ENCODE results near the gene BMPR1A.
"Not testable (repeated sequence)": the region's sequence is repeated elsewhere in the genome, so short reads cannot be mapped to it uniquely, and the experiment has no call there.

Gene BMPR1A

DNA sequence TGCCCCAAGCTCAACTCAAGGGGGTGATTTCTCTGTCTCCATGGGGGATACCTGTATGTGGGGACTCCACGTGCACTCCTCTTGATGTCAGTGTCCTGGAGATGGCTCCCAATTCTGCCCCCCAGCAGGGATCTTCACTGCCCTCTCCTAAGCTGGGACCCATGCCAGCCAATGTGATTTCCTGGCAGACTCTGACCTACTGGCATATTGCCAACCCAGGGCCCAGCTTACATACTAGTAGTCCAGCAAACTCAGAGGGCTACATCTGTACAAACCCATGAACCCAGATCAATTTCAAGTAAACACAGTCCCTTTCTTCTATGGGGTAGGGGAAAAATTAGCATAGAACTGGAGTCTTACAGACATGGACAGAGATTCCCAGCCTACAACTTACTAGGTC is 26.2 kb upstream of the BMPR1A start:
- DNase-seq = no peak

DNA sequence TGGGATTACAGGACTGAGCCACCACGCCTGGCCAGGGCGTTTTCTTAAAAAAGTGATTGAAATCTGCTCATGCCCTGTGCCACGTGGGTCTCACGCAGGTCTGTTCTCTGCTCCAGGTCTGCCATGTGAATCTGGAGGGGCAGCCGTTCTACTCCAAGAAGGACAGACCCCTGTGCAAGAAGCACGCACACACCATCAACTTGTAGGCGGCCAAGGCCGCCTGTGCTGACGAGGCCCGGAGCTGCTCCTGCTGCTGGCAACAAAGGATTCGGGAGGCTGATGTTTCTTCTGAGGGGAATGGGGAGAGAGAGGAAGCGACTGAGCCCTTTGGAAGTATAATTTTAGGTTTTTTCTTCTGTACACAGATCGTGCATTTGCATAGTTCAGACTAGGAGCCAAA is 23.6 kb upstream of the BMPR1A start:
- no peak for DNase-seq

DNA sequence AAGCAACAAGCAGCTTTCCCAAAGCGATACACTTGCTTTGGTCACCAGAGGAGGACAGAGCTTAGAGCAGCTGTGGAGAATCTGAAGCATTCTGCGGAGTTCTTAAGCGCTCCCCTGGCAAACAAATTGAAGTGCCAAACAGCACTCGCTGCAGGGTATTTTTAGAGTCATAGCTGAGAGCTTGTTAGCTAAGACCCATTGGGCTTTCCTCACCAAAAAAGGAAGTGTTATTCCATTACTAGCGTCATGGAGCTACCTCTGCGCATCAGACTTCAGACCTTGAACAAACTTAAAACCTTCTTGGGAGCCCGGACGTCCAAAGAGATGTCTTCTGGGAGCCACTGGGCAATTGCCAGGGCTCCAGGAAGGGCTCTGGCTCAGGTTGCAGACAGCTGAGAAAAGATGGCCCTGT is 23.2 kb upstream of the BMPR1A start:
- DNase-seq = no peak

DNA sequence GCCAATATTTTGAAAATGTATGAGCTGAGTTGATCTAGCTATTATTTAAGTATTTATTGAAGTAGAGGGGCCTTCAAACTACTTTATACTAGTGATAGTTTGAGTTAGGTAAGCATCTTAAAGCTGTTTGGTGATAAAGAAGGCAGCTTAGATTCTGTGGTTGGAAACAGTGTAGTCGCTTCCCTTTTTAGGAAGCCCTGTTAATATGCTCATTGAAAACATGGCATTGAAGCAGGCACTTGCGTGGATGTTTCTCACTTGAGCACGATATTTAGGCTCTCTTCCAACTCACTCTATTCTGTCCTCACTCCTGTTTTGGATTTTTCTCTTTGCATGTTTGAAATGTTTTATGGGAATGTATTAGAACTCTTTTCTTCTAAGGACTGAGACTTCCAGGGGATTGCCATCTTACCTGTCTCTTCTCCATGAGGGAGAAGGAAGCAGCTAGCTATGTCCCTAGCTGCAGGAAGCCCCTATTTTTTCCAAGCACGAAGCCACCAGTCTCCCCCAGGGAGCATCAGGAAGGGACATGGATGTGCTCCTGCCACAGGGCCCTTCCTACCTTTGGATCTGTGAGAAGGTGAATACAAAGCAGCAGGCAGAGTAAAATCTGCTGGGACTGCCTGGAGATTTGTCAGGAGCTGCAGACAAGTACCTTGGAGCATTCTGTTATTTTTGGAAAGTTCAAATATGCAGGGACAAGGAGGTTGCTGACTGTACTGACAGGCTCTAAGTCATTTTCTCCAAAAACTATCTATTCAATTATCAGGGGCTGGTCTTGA is 22.0 kb upstream of the BMPR1A start:
- DNase-seq = no peak

DNA sequence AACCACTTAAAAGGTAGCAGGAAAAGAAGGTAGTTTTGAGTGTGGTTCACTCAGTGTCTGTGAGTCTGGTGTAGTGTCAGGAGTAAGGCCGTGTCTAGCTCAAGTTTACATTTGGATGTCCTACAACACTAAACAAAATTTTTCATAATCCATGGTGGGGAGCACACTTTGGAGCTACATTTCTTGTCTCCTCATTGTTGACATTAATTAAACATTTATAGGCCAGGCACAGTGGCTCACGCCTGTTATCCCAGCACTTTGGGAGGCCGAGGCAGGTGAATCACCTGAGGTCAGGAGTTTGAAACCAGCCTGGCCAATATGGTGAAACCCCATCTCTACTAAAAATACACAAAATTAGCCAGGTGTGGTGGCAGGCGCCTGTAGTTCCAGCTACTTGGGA is 21.1 kb upstream of the BMPR1A start:
- DNase-seq = not testable (repeated sequence)

DNA sequence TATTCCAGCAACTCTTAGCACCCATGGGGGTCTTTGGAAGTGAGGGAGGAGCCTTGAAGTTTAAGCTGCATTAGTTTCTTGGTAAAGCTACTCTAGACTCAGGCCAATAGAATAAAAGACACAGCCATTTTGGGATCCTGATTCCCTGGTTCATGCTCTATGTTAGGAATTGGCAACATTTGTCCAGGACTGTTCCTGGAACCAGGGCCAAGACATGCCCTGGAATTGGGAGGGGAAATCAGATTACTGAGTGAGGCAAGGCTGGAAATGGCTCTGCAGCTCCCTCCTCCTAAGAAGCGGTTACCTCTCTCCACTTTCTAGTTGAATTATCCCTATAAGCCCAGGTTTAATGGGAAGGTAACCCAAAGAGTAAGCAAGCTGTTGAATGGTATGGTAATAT is 14.2 kb upstream of the BMPR1A start:
- no peak for DNase-seq

DNA sequence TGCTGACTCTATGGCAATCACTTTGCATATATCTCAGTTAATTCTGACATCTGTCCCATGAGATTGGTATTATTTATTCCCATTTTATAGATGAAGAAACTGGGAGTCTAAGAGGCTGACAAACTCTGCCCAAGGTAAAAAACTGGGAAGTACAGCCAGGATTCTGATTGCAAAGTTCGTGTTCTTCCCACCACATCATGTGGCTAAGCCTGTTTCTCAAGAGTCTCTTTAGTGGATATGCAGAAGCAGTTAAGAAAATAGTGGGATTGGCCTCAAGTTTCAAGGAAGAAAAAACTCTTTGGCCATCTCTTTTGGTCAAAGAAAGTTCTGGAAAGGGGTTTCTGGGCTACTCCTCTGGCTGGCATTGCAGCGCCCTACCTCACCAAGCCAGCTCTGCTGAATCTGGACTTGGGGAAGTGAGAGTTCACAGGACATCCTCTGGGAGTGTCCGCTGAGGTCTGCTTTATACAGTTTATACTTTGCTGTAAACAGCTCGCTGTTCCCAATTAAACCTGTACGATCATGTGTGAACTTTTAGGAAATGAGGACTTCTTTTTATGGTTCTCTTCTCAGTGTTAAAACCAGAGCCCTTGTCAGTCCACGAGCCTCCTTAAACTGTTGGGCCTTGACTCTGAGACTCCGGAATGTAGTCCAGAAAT is 12.2 kb upstream of the BMPR1A start:
- DNase-seq = no peak

DNA sequence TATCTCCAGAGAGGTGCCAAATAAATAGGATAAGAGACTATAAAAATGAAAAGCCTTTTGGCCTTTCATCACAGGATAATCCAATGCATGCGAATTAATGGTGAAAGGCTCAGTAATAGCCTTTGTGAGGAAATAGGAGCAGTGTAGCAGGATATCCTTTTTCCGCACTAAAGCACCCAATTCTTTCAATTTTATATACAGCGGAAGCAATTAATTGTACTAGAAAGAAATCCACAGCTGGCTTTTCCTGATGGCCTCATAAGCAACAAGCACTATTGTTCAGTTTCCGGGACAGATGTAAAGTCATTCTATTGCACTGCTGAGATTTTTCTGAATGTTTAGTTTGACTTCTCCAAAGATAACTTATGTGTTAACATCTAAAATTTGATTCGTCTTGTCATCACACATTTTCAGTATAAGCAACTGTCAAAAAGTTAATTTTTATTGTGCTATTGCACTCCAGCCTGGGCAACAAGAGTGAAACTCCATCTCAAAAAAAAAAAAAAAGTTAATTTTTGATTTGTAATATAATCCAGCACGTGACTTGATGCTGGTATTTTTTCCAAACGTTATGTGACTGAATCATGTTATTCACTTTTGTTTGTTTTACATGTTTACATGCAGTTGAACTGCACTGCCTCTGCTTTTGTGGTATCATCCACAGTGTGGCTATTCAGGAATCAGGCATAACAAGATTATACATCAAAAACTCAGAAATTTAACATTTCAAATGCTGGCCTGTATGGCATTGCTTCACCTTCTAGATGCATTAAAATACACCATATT is 8.4 kb upstream of the BMPR1A start:
- no peak for DNase-seq

DNA sequence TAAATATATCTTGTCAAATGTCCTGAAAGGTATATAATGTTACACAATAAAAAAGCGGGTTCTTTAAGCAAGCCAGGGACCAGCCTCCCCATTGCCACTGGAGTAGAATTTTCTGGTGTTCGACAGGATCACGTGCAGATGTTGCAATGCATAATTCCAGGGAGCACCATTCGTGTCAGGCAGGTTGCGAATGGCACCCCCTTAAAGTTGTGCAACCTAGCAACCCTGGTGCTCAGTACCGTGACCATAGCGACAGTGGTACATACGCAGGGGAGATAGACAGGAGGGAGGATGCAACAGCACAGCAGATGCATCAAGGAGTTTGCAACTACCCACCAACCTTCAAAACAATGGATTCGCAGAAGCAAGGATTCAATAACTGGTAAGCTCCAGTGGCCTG is 6.6 kb upstream of the BMPR1A start:
- DNase-seq = no peak

DNA sequence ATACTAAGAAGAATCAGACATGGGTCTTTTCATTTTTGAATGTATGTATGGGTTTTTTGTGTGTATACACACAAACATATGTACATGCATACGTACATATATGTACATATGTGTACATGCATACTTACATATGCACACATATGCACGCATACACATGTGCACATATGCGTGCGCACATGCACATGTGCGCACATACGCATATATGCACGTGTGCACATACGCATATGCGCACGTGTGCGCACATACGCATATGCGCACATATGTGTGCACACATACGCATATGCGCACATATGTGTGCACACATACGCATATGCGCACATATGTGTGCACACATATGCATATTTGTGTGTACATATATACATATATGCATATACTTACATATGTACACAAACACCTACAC is 4.9 kb upstream of the BMPR1A start:
- no peak for DNase-seq

DNA sequence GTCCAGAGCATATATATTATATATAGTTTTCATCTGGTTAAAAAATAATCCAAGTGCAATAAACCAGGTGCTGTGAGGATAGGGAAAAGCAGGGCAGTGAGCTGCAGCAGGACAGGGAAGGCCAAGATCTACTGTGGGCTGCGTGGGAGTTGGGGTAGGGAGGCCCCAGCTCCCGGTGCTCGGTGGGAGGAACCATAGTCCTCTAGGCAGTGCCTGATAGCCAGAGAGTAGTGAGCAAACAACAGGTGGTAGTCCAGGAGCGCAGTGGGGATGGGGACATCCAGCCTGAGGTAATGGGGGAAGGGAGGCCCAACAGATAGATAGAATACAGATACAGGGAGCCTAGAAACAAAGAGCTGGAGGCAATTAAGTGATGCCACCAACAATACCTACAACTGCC is 4.1 kb upstream of the BMPR1A start:
- DNase-seq = no peak

DNA sequence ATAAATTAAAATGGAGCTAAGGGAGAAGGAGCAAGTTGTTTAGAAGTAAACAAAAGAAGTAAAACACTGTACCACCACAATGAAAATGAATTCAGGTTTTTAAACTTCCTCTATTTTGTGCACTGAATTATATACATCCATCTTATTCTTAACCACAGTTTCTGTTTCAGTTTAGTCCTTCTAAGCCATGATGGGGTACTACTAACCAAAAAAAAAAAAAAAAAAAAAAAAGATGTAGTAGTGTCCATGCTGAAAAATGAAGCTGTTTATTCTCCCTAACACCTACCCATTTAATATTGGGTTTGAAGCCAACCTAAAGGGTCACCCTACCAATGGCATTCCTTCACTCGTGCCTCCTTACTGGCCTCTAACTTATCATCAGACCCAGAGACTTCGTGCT is 3.4 kb upstream of the BMPR1A start:
- DNase-seq = no peak

DNA sequence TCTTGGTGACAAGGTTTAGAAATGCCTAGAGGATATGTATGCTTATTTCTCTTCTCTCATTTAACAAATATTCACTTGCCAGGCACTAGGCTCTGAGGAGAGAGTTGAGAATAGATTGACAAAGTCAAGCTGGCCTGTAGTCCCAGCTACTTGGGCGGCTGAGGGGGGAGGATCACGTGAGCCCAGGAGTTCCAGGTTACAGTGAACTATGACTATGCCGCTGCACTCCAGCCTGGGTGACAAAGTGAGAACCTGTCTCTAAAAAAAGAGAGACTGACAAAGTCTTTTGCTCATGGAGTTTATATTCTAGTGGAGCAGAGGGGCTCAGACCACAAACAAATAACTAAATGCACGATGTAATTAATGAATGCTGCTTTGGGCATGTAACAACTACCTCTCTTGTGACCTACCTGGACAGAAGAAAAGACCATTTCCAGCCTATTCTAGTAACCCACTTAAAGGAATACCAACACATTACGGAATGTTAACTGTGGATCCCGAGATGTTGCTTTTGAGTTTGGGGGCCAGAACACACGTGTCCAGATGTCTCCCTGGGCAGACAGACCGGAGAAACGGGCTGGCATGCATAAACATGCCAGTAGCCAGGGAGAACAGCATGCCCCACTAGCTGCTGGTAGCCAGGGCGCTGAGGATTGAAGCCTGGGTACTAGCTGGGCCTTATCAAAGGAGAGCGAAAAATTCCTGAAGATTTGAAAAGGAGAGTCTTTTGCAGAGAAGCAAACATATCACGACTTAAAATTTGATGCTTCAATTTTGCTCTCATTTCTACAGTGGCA is 2.6 kb upstream of the BMPR1A start:
- DNase-seq = no peak

DNA sequence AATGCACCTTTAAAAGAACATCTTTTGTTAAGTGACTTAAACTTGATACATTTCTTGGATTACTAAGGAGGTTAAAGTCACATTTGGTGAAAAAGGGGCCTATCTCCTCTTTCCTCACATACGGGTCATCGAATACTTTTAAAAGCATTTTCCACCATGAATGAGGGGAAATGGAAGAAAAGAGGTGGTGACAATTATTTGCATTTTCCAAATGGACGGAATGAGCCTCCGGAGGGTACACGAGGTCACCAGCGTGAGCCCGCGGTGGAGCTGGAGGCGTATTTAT is 1.0 kb upstream of the BMPR1A start:
- DNase-seq = no peak

DNA sequence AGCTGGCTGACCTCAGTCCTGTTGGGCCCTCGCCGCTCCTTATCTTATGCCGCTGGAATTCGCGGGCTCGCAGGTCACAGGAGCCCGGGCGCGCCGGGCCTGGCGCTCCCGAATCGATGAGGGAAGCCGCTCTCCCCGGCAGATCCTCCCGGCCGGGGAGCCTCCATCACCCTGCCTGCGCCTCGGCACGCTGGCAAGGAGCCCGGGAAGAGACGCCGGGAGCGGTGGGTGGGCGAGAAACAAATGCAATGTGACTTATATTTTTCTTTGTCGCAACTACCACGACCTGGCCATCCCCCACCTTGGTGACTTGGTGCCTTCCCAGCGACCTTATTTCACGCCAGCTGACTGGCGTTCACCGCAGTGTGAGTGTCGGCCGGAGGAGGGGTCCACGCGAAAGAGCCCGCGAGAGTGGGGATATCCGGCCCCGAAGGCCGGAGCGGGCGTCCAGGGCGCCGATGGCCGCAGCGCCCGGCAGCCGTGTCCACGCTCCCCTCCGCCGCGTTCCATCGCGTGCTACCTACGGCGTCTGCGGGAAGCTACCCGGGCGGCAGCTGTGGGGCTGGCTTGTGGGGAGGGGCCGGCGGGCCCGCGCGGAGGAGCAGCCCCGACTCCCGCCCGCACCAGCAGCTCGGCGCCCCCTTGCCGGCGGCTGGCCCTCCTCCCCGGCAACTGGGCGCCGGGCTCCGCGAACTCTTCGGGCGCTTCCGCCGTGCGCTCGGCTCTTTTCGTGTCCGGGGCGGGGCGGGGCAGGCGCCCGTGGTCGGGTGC is 494 bp upstream of the BMPR1A start:
- DNase-seq = peak; percentile 89

DNA sequence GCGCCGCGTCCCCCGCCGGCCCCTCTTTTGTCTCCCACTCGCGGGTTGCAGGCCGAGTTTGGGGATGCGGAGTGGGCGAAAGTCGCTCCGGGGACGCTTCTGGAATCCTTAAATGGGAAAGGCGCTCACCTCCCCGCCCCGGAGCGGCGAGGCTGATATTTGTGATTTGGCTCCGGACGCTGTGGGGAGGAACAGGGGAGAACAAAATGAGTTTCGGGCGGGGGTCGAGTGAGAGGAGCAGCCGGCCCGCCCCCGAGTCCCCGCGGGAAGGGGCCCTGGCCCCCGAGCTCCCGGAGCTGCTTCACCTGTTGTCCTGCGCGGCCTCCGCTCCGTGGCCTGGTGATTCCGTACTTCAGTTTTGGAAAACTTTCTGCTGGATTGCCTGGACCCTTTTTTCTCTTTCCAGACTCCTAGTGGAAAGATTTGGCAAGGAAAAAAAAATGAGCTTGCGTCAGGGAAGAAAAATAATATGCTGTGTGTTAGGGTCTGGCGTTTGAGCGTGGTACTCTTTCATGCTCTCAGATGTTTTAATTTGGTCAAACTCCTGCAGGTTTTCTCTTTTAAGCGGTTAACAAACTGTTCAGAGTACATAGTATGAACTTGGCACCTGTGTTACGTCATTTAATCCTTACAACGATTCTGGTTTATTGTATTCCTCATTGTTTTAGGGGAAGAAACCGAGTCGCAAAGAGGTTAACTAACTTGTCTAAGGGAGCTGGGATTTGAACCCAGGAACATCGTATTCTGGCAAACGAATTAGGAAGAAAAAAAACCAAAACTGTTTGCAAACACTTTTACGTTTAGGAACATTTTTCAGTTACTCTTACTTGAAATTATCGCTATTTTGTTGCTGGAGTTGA is 924 bp downstream of the BMPR1A start:
- DNase-seq = peak; percentile 27

DNA sequence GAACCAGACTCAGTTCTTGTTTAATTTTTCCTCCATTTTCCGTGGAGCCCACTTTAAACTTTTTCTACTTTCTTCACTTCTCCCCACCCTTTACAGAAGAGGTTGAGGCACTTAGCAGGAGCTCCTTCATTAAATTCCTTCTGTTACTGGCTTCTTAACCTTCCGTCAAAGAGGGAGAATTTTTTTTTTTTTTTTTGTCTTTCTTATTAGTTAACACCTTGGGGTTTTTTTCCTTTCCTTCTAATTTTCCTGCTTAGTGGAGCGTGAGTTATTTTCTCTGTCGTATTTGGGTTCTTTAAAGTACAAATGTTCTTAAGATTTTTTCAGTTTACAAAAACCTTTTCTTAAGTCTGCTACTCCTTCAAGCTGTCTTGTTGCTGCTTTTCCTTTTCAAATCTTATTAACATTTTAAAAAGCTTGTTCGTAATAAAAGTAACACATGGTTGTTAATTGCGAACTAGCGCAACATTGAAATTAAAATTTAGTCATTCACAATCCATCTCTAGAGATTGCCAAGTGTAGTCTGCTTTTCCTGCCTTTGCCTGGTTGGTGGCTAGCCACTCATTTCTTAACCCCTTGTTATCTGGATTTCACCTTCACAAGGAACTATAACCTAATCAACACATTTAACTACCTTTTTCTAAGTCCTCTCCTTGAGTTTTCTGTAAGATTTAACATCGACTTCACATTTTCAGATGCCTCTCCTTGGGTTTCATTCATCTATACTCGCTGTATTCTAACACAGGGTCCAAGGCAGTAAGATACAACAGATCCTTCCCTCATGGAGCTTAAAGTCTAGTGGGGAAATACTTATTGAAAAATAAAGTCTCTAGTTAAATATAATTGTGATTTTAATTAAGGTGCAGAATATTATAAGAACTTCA is 2.0 kb downstream of the BMPR1A start:
- DNase-seq = no peak

DNA sequence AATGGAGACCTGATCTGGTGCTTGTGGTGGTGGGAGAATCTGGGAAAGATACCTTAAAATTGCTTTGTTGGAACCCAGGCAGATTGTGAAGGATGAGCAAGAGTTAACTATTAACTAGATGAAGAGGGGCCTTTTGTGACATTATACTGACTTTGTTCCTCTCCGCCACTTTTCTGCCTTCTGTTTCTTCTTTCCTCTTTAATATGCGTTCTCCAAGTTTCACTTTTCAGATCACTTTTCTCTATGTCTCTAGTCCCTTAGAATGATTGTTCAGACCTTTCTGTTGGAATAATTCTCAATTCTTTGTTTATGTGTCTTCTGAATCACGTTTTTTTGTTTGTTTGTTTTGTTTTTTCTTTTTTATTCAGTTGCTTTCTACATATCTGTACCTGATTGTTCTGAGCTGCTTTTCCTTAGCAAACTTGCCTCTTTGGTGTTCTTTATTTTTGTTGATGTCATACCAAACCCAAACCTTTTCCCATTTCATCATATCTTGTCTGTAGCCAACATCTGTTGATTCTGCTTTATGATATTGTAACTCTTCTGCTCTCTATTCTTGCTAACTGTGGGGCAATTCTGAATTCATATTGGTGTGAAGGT is 2.8 kb downstream of the BMPR1A start:
- DNase-seq = no peak

DNA sequence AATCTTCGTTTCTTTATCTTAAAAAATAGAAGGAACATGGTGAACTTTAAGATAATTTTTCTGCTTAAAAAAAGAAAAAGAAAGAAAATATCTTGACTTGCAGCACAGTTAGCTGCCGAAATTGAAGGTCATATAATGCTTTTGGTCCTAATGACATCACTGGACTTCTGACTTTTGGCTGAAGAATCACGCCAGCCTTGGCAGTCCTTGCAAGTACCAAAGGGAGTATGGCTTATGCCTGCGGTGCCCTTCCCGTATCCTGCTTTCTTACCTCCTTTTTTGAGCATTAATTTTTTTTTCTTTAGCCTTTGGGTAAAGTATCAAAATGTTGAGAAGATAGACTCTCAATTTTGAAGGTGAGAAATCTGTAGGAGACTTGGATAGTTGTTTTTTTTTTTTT is 7.0 kb downstream of the BMPR1A start:
- no peak for DNase-seq

DNA sequence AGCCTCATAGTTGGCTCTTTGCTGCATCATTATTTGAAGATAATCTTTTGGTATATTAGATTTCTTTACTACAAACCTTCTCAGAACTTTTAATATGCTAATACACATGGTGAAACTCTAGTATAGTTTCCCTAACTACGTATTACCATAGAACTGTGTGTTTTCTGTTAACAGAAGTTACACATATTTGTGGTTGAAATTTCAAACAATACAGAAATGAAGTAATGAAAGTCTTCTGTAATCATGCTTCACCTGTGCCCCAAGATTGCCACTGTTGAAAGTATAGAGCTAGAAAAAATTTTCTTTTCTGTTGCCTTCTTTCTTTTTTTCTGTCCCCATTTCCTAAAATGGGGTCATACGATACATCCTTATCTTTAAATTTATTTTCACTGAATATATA is 9.1 kb downstream of the BMPR1A start:
- no peak for DNase-seq
